SK-N-SH treated with all-trans-retinoic acid at 6 μM for 48 hours (cell line): ENCODE results near the gene WDR17.

Experiments used
- BACH2 ChIP-seq: fragments of 250-450 bp; sonication (Bioruptor Pico); IDR thresholded peaks from 2 replicates; pipeline ENCODE4 v1.9.0; 2021; ENCODE audit warnings: mild to moderate bottlenecking, borderline replicate concordance
- ISL1 ChIP-seq: fragments of 250-450 bp; sonication (Bioruptor Pico); IDR thresholded peaks from 2 replicates; pipeline ENCODE4 v2.1.2; 2022; ENCODE audit warnings: mild to moderate bottlenecking, moderate library complexity
- OSR1 ChIP-seq: fragments of 250-450 bp; sonication (Bioruptor Pico); IDR thresholded peaks from 2 replicates; pipeline ENCODE4 v1.8.0; 2022; ENCODE audit warnings: moderate library complexity, mild to moderate bottlenecking, inconsistent platforms
- PPARA ChIP-seq: fragments of 250-450 bp; sonication (Bioruptor Pico); IDR thresholded peaks from 2 replicates; pipeline ENCODE4 v1.5.0; 2020; ENCODE audit warnings: mild to moderate bottlenecking, borderline replicate concordance
- SNAI2 ChIP-seq: fragments of 250-450 bp; sonication (Bioruptor Pico); IDR thresholded peaks from 2 replicates; pipeline ENCODE4 v1.5.0; 2020; ENCODE audit warnings: mild to moderate bottlenecking, moderate library complexity
- TOX ChIP-seq: fragments of 250-450 bp; sonication (Bioruptor Pico); IDR thresholded peaks from 2 replicates; pipeline ENCODE4 v1.8.0; 2021; ENCODE audit warnings: mild to moderate bottlenecking, moderate library complexity, borderline replicate concordance
- TSHZ2 ChIP-seq: fragments of 250-450 bp; sonication (Bioruptor Pico); IDR thresholded peaks from 2 replicates; pipeline ENCODE4 v1.5.0; 2020; ENCODE audit warnings: mild to moderate bottlenecking, moderate library complexity
- ZFP3 ChIP-seq: fragments of 250-450 bp; sonication (Bioruptor Pico); IDR thresholded peaks from 2 replicates; pipeline ENCODE4 v1.5.0; 2020; ENCODE audit warnings: mild to moderate bottlenecking, moderate library complexity
- ZFP30 ChIP-seq: fragments of 450-650 bp; formaldehyde crosslinking; IDR thresholded peaks from 2 replicates; pipeline ENCODE4 v1.5.0; 2022; ENCODE audit warnings: mild to moderate bottlenecking, moderate library complexity
- ZNF8 ChIP-seq: fragments of 450-650 bp; formaldehyde crosslinking; IDR thresholded peaks from 2 replicates; pipeline ENCODE4 v1.5.0; 2020; ENCODE audit warnings: mild to moderate bottlenecking, moderate library complexity

- TF ChIP-seq PPARA (CRISPR knock-in tag) (no peak), BACH2 (no peak), TOX (CRISPR knock-in tag) (no peak), SNAI2 (CRISPR knock-in tag) (no peak), ZNF8 (no peak), TSHZ2 (no peak), ZFP30 (no peak), OSR1 (CRISPR knock-in tag) (no peak), ISL1 (CRISPR knock-in tag) (no peak), ZFP3 (CRISPR knock-in tag) (no peak)
These were observed 97.4 kb downstream of the WDR17 start for GRCh38 chr4:176163041-176163440.
